Stomach (tissue), 4 donors: ENCODE data around the gene SENP8.

Experiments used
- CTCF ChIP-seq, 7 experiments: fragments of 450-650 bp in 4 of 7; fragments of 200-600 bp in 3 of 7; sonication (generic) in 3 of 7; IDR thresholded peaks; one replicate each; pipeline ENCODE4 v1.5.1; 2016 to 2019; ENCODE audit warnings: antibody characterized with exemption in 7 of 7, control low read depth in 2 of 7, mild to moderate bottlenecking in 1 of 7
- EP300 ChIP-seq: sonication (generic); formaldehyde crosslinking; IDR thresholded peaks from one replicate; pipeline ENCODE4 v1.6.1; 2017; ENCODE audit warnings: antibody characterized with exemption
- POLR2A ChIP-seq, 4 donors: fragments of 450-650 bp; IDR thresholded peaks; one replicate each; pipeline ENCODE4 v1.6.1; 2016; ENCODE audit warnings: antibody characterized with exemption in 4 of 4, control low read depth in 2 of 4, mild to moderate bottlenecking in 1 of 4, moderate library complexity in 1 of 4
- POLR2AphosphoS5 ChIP-seq, 3 donors: sonication (generic); formaldehyde crosslinking; IDR thresholded peaks; one replicate each; pipeline ENCODE4 v1.6.1; 2016; ENCODE audit warnings: antibody characterized with exemption in 3 of 3

- TF ChIP-seq CTCF (IDR thresholded peaks at IDR 0.05) (no peak), POLR2AphosphoS5 (IDR thresholded peaks at IDR 0.05) (no peak), POLR2A (IDR thresholded peaks at IDR 0.05) (no peak), EP300 (no peak)
These were observed 51.9 kb downstream of the SENP8 start for GRCh38 chr15:72169921-72170611.
